ENCODE results near the gene IRF3. TPM values are rescaled to one million over a fixed set of nuclear protein-coding genes. Genes with fewer than 3 reads are reported as not detected.

Gene IRF3
- total RNA-seq, 4 donors from 2014 or later: 38.8 to 61.7 (median 56.7) TPM

- TF ChIP-seq EP300 (IDR thresholded peaks at IDR 0.05) (no peak), CTCF (IDR thresholded peaks at IDR 0.05) (peak in 2 of 3 experiments; percentile 99 to 100), POLR2A (IDR thresholded peaks at IDR 0.05; ENCODE audit: low read depth) (no peak), POLR2AphosphoS5 (IDR thresholded peaks at IDR 0.05) (peak in 1 of 2 donors; percentile 81)
- DNase-seq (ENCODE audit: extremely low spot score): peak; percentile 94
- peaks cover 39 to 51% (median 45%) of the 10 kb centered on the region in 4 donors for H3K4me1 ChIP-seq
- intact Hi-C loops (cut with DNase I): no loop called here
- no peaks in the 10 kb centered on the region for H3K27me3 ChIP-seq
- no peaks in the 10 kb centered on the region for H3K9me3 ChIP-seq
- 44% methylated on average over 25 of the region's 40 CpGs for WGBS
- peak overlapping the region; percentile 35 to 48 (median 36) for H3K4me3 ChIP-seq
- peaks cover 37 to 52% (median 48%) of the 10 kb centered on the region in 4 donors for H3K36me3 ChIP-seq
- peak overlapping the region; percentile 62 to 96 (median 67) for H3K27ac ChIP-seq (replicated peaks in 1 of 4)
Observed at GRCh38 chr19:49680421-49681351, 15.0 kb upstream of the IRF3 start.

GRCh38 chr19:49679771-49680413 is 14.2 kb upstream of the IRF3 start:
- Histone ChIP-seq H3K27ac (replicated peaks in 1 of 4) (peak overlapping the region; percentile 62 to 97 (median 82)), H3K4me3 (peak overlapping the region in 2 of 4 donors; percentile 35 to 37), H3K9me3 (no peaks in the 10 kb centered on the region), H3K4me1 (peaks cover 39 to 57% (median 50%) of the 10 kb centered on the region in 4 donors), H3K27me3 (no peaks in the 10 kb centered on the region), H3K36me3 (peaks cover 29 to 44% (median 40%) of the 10 kb centered on the region in 4 donors)
- TF ChIP-seq EP300 (IDR thresholded peaks at IDR 0.05): no peak
- no peak for TF ChIP-seq POLR2AphosphoS5 (IDR thresholded peaks at IDR 0.05)
- TF ChIP-seq CTCF (IDR thresholded peaks at IDR 0.05): no peak
- TF ChIP-seq POLR2A (IDR thresholded peaks at IDR 0.05; ENCODE audit: low read depth): no peak
- intact Hi-C loops (cut with DNase I): loop anchor here (5.0 kb wide), 2 partner anchors 38 to 88 kb away; partner anchors contain the start of genes PRR12, RRAS and SCAF1
- DNase-seq (ENCODE audit: extremely low spot score): no peak
- 51% methylated on average over 10 of the region's 10 CpGs for WGBS

- Histone ChIP-seq H3K4me1 (peaks cover 39 to 57% (median 50%) of the 10 kb centered on the region in 4 donors), H3K4me3 (no peak overlapping the region), H3K9me3 (no peaks in the 10 kb centered on the region), H3K27me3 (no peaks in the 10 kb centered on the region), H3K27ac (replicated peaks in 1 of 4) (peak overlapping the region; percentile 62 to 97 (median 94)), H3K36me3 (peaks cover 24 to 37% (median 32%) of the 10 kb centered on the region in 4 donors)
- intact Hi-C loops (cut with DNase I): loop anchor here (5.0 kb wide), 2 partner anchors 37 to 87 kb away; partner anchors contain the start of genes PRR12, RRAS and SCAF1
- DNase-seq (ENCODE audit: extremely low spot score): no peak
- 70% methylated on average over 7 of the region's 12 CpGs for WGBS
- TF ChIP-seq POLR2A (IDR thresholded peaks at IDR 0.05; ENCODE audit: low read depth): no peak
- no peak for TF ChIP-seq EP300 (IDR thresholded peaks at IDR 0.05)
- no peak for TF ChIP-seq CTCF (IDR thresholded peaks at IDR 0.05)
- no peak for TF ChIP-seq POLR2AphosphoS5 (IDR thresholded peaks at IDR 0.05)
Observed at GRCh38 chr19:49678985-49679770, 13.5 kb upstream of the IRF3 start.

All from esophagus muscularis mucosa (tissue), 4 donors.